GM18520 (cell line): Measurements from ENCODE around the gene FASTKD1.
"Not testable (repeated sequence)": the region's sequence is repeated elsewhere in the genome, so short reads cannot be mapped to it uniquely, and the experiment has no call there.

ENCODE experiments used
- ATAC-seq: cut with Tn5 transposase; IDR thresholded peaks from one replicate; pipeline ENCODE4 v1.9.1; 2021; ENCODE audit not compliant: unreplicated experiment

Gene FASTKD1, protein sequence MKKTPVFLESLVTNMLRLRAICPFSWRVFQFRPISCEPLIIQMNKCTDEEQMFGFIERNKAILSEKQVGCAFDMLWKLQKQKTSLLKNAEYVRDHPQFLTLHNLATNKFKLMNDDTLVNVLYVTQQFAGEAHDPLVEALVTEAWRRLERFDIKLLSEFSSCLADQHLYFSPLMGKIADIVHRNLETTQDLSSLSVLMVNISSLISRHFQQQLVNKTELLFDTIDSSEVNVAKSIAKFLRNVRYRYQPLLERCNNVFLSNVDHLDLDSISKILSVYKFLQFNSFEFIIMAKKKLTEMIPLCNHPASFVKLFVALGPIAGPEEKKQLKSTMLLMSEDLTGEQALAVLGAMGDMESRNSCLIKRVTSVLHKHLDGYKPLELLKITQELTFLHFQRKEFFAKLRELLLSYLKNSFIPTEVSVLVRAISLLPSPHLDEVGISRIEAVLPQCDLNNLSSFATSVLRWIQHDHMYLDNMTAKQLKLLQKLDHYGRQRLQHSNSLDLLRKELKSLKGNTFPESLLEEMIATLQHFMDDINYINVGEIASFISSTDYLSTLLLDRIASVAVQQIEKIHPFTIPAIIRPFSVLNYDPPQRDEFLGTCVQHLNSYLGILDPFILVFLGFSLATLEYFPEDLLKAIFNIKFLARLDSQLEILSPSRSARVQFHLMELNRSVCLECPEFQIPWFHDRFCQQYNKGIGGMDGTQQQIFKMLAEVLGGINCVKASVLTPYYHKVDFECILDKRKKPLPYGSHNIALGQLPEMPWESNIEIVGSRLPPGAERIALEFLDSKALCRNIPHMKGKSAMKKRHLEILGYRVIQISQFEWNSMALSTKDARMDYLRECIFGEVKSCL

DNA sequence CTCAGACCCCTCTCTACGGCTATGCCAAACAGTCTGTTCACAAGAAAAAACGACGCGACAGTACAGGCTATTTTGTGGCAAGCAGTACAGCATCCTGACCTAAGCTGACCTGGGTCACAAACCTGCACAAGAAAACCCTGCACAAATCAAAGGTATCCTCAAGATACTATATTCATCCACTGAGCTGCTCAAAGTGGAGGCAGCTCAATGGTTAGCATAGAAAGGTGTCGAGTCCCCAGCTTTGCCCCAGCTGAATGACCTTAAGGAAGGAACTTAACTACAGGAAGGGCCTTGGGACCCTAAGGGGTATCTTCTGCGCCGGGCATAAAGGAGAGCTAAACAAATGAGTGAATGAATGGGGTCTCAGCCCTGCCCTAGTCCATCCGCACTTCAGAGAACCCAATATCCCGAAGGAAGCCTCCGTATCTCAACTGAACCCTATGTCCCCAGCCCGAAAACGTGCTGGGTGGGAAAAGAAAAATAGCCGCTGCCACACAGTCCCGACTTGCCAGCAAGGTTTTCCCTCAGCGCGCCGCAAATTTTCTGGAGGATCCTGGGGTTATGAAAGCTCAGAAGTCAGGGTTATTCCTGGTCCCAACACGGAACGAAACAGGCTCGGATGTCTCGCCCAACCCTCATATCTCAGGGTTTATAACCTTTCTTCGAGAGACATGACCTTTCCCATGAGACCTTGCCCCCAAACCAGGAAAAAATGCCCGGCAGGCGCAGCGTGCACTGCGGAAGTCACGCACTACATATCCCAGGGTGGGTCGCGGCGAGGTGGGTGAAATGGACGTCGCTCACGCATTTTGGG lies at the start of gene FASTKD1:
TSS of gene FASTKD1 (minus strand) at position 706 of the 814 bp plus-strand sequence. CDS start 1,836 bp downstream, outside the sequence.
- peak; percentile 96 for ATAC-seq

DNA sequence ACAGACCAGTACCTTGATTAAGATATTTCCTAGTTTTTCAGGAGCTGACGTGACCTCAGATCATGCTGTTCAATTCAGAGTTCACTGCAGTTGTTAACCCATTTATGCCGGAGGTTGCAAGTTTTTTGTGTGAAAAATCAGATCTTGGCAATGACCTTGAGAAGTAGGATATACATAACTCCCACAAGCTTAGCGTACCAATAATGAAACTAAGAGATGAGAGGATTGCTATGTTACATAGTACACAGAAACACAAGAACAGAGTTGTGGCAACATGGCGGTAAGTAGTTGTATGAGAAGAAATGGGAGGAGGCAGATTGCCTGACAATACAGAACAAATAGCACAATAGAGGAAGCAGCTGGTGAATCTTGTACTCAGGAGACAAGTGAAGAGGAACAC lies 49.6 kb upstream of the FASTKD1 start:
- ATAC-seq, result no peak

DNA sequence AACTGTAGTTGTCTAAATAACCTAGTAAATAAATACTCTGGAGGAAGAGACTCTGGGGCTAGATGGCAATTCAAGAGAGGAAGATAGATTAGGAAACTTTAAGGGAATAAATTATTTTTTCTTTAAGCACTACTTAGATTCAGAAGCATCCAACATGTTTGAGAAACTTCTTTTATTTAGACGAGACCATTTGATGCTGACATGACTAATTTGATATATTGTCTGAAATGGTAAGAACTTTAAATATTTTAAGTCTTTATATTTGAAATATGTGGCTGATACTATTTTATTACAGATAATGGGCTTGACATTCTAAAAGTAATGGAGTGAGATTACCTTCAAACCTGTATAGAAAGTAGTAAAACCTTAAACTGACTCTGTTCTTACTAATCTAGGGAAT lies 46.8 kb upstream of the FASTKD1 start:
- no peak for ATAC-seq

DNA sequence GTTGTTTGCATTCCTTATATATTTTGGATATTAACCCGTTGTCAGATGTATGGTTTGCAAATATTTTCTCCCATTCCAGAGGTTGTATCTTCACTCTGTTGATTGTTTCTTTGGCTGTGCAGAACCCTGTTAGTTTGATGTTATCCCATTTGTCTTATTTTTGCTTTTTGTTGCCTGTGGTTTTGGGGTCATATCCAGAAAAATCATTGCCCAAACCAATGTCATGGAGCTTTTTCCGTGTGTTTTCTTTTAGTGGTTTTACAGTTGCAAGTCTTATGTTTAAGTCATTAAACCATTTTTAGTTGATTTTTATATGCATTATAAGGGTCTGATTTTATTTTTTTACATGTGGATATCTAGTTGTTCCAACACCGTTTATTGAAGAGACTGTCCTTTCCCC lies 46.3 kb upstream of the FASTKD1 start:
- ATAC-seq, result no peak

DNA sequence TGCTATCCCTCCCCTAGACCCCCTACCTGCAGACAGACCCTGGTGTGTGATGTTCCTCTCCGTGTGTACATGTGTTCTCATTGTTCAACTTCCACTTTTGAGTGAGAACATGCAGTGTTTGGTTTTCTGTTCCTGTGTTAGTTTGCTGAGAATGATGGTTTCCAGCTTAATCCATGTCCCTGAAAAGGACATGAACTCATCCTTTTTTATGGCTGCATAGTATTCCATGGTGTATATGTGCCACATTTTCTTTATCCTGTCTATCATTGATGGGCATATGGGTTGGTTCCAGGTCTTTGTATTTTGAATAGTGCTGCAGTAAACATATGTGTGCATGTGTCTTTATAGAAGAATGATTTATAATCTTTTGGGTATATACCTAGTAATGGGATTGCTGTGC lies 42.3 kb upstream of the FASTKD1 start:
- not testable (repeated sequence) for ATAC-seq

DNA sequence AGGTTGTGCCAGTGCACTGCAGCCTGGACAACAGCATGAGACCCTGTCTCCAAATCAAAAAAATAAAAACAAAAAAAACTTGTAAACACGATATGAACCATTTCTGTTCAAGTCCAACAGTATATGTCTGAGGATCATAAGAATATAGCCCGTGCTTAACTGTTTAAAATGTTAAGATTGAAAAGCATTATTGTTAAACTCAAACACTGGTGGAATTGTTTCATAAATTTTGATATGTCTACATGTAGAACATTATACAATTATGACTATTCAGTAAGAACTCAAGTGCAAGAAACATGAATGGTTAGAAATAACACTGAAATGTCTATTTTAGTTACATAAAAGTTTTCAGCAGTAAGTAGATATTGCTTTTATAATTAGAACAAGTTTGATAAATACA lies 40.2 kb upstream of the FASTKD1 start:
- ATAC-seq, result no peak

DNA sequence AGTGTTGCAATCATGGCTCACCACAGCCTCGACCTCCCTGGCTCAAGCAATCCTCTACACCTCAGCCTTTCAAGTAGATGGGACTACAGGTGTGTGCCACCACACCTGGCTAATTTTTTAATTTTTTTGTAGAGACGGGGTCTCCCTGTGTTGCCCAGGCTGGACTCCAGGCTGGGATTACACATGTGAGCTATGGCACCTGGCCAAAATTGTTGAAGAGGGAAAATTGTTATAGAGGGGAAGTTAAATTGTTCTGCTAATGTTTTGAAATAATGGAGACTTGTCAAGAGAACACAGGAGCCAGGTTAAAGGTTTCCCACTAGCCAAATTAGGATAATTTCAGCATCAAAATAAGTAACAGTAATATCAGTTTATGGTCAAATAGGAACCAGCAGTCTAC lies 35.6 kb upstream of the FASTKD1 start:
- ATAC-seq, result no peak

DNA sequence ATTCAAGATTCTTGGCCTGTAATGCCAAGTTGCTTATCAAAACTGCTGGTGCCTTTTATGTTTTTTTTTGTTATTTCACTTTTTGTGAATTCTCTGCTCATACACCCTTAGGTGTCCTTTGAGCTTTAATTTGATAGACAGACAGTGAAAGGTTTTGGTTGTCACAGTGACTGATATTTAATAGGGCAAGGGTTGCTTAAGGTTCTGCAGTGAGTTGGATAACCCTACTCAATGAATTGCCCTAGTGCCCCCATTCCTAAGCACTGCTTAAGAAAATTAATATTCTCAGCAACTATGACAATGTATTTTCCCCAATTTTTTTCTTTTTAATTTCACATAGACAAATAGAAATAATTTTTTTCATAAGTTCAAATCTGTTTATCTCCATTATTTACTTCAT lies 25.9 kb upstream of the FASTKD1 start:
- no peak for ATAC-seq

DNA sequence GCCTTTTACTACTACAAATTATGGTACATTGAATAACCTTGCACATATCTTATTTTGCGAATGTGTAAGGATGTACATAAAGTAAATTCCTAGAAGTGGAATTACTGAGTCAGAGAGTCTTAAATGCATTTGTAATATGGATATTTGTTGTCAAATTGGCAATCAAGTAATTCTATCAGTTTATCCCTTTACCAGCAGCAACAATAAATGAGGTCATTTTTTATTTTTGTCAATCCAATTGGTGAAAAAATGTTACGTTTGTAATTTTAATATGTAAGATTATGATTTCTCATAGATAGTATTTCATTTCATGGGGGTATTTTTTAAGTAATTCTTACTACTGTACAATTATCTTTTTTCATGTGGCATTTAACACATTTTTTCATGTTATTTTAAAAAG lies 25.3 kb upstream of the FASTKD1 start:
- ATAC-seq, result no peak

DNA sequence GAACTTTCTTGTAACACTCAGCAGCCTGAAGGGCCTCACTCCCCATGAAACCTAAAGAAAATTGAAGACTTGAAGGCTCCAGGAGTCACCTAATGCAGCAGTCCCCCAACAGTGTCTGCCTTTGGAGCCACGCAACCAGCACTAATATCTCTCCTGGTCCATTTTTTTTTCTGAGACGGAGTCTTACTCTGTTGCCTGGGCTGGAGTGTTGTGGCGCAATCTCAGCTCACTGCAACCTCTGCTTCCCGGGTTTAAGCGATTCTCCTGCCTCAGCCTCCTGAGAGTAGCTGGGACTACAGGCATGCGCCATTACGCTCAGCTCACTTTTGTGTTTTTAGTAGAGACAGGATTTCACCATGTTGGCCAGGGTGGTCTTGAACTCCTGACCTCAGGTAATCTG lies 22.9 kb upstream of the FASTKD1 start:
- not testable (repeated sequence) for ATAC-seq

DNA sequence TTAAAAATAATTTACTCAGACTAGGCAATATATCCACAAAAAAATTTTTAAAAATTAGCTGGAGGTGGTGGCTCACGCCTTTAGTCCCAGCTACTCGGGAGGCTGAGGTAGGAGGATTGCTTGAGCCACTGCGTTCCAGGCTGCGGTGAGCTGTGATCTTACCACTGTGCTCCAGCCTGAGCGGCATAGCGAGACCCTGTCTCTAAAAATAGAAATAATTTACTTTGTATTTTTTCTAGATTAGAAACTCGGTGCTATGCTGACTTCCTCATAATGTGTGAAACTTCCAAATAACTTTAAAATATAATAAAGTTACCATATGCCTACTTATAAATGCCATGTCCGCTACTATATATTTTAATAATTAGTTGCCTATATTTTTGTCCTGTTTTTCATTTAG lies 17.1 kb upstream of the FASTKD1 start:
- no peak for ATAC-seq

DNA sequence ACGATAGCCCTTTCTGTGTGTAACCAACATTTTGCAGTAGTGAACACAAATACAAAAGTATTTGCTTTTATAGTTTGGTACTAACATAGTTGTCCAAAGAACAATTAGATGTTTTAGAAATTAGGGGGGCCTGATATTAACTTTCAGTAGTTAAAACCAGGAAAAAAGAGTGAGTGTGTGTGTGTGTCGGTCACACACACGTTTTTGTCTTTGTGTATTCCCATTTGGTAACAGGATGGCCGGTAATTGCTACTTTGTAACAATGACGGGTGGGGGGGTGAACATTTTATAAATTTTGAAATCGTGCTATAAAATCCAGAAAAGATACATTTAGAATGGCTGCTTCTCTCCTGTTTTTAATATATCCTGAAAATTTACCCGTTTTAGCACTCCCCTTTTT lies 12.0 kb upstream of the FASTKD1 start:
- no peak for ATAC-seq

DNA sequence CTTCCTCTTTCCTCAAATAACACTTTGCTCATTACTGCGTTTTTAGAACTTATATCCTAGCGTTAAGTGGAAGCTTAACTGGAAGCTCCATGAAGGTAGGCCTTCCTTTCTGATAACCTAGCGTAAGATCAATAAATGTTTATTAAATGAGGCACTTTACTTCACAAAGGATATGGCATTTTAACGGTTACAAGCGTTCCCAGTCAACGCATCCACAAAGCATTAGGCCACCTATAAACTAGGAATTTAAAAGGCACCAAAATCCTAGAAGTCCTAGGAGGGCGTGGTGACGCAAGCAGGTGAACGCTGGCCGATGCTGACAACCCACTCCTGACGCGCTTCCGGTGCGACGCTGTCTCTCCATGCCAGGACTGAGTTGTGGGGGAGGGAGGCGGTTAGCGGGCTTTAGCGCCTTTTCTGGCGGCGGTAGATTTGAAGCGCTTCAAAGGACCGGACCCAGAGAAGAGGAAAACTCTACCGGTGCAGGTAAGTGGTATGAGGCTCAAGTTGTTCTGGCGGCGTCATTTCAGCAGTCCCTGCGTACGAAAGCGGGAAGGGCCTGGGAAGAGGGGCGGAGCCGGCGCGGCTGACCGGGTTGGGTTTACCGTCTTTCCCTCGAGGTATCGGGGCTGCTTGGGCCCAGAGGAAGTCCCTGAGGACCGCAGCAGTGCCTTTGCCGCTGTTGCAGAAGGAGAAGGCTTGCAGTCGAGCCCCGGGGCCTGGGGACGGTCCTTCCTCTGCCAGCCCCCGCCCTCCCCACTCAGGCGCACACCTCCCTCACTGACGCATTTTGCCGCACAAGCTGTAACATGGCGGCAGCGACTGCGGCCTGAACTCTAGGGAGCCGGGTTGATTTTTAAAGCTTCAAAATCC lies 10.6 kb upstream of the FASTKD1 start, which contains the start of gene PPIG:
TSS of gene PPIG (plus strand) at position 347 of the 873 bp plus-strand sequence. CDS start 19,691 bp downstream, outside the sequence.
- peak; percentile 77 for ATAC-seq

DNA sequence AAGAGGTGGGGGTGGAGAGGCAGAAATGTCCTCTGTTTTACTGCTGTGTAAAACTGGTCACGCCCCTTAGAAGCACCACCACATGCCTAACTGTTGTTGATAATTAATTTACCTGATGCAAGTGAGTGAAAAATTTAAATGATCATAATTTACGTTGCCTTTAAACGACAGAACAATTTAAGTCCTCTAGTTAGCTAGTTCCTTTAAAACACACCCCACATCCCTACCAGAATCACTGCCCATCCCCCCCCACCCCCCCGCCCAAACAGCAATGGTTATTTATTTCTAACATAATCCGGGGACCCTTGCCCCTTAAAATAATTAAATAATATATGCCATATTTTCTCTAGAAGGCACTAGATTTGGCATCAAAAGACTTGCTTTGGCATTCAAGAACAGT lies 9.9 kb upstream of the FASTKD1 start:
- no peak for ATAC-seq

DNA sequence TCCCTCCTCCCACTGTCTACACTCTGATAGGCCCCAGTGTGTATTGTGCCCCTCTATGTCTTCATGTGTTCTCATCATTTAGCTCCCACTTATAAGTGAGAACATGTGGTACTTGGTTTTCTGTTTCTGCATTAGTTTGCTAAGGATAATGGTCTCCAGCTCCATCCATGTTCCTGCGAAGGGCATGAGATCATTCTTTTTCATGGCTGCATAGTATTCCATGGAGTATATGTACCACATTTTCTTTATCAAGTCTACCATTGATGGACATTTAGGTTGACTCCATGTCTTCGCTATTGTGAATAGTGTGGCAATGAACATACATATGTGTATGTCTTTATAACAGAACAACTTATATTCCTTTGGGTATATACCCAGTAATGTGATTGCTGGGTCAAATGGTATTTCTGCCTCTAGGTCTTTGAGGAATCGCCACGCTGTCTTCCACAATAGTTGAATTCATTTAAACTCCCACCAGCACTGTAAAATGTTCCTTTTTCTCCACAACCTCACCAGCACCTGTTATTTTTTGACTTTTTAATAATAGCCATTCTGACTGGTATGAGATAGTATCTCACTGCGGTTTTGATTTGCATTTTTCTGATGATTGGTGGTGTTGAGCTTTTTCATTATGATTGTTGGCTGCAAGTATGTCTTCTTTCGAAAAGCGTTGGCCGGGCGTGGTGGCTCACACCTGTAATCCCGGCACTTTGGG lies 9.0 kb upstream of the FASTKD1 start:
- ATAC-seq, result not testable (repeated sequence)

DNA sequence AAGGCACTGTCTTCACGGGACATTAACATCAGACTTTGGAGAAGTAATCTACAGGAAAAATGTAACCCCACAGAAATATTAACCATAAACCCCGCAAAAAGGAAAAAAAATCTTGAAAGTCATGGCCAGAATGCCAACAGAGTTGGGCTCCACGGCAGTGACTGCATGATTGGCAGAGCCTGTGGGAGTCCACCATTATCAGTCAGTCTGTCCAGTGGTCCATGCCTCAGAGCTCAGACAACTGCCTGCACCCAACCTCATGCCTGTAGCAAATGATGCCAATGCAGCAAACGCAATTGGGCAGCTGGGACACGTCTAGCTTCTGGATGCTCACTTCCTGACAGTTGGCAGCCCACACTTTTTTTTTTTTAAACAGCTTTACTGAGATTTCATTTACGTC lies 5.4 kb upstream of the FASTKD1 start:
- ATAC-seq, result no peak

DNA sequence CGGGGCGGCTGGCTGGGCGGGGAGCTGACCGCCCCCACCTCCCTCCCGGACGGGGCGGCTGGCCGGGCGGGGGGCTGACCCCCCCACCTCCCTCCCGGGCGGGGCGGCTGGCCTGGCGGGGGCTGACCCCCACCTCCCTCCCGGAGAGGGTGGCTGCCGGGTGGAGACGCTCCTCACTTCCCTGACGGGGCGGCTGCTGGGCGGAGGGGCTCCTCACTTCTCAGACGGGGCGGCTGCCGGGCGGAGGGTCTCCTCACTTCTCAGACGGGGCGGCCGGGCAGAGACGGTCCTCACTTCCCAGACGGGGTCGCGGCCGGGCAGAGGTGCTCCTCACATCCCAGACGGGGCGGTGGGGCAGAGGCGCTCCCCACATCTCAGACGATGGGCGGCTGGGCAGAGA lies 1.6 kb upstream of the FASTKD1 start:
- ATAC-seq, result not testable (repeated sequence)

DNA sequence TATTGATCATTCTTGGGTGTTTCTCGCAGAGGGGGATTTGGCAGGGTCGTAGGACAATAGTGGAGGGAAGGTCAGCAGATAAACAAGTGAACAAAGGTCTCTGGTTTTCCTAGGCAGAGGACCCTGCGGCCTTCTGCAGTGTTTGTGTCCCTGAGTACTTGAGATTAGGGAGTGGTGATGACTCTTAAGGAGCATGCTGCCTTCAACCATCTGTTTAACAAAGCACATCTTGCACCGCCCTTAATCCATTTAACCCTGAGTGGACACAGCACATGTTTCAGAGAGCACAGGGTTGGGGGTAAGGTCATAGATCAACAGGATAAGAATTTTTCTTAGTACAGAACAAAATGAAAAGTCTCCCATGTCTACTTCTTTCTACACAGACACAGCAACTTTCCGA lies 874 bp upstream of the FASTKD1 start:
- ATAC-seq, result not testable (repeated sequence)

DNA sequence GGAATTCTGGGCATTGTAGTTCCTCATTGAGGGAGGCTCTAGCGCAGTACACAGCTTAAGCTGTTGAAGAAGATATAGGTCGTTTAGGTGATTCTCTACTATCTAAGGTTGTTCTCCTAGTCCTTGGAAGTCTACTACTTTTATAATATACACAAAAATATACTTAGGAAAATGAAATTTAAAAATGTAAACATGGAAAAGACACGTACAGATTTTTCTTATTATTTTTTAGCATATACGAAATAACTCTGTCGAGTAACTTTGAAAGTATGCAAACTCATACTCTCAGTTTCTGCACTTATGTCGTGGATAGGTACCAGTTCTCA lies 272 bp upstream of the FASTKD1 start:
- ATAC-seq, result peak; percentile 12

DNA sequence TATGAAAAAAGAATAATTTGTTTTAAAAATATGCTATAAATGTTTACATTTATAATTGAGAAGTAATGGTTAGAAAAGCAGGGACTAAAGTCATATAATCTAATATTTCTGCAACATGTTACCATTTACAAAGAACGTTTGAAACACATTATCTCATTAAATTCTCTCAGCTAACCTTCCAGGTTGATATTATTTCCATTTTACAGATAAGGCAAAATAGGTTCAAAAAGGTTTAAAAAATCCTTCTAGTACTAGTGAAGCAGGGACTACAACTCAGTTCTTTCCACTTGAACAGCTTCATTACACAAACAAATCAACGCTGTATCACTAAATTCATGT lies 875 bp downstream of the FASTKD1 start:
- ATAC-seq, result no peak
